Tongue (tissue), 2 donors: ENCODE data around the gene RBKS. TPM values are rescaled to one million over a fixed set of nuclear protein-coding genes. Genes with fewer than 3 reads are reported as not detected.
"Not testable (repeated sequence)": the region's sequence is repeated elsewhere in the genome, so short reads cannot be mapped to it uniquely, and the experiment has no call there.

Experiments used
- DNase-seq: peaks from one replicate; pipeline ENCODE4 v3.0.0-alpha.2; 2015
- total RNA-seq: library from RNA; depleted of rRNA; stranded (reverse); fragments of >200 nt; gene quantifications from one replicate; pipeline ENCODE4 v1.2.3, GENCODE V29; 2014

The RBKS gene
- total RNA-seq, 1 donor from 2014 or later, result 0.62 TPM

- no peak for DNase-seq
These were observed 19.5 kb downstream of the RBKS start for GRCh38 chr2:27870724-27871123.

- DNase-seq, result no peak
These were observed 20.4 kb downstream of the RBKS start for GRCh38 chr2:27869763-27870162.

GRCh38 chr2:27866237-27866636, 23.9 kb downstream of the RBKS start:
- DNase-seq, result no peak

- not testable (repeated sequence) for DNase-seq
These were observed 26.2 kb downstream of the RBKS start for GRCh38 chr2:27863955-27864354.

GRCh38 chr2:27863146-27863545, 27.0 kb downstream of the RBKS start:
- no peak for DNase-seq

GRCh38 chr2:27860111-27860510, 30.1 kb downstream of the RBKS start:
- DNase-seq, result no peak

- DNase-seq, result no peak
These were observed 32.6 kb downstream of the RBKS start for GRCh38 chr2:27857417-27858172.

GRCh38 chr2:27856956-27857355, 33.2 kb downstream of the RBKS start:
- DNase-seq, result no peak

- DNase-seq, result no peak
These were observed 33.8 kb downstream of the RBKS start for GRCh38 chr2:27856386-27856785.

- no peak for DNase-seq
These were observed 34.7 kb downstream of the RBKS start for GRCh38 chr2:27855476-27855875.

GRCh38 chr2:27854229-27854862, 35.8 kb downstream of the RBKS start:
- no peak for DNase-seq

- peak; percentile 16 for DNase-seq
These were observed 37.5 kb downstream of the RBKS start for GRCh38 chr2:27852691-27853090.

- DNase-seq, result no peak
These were observed 40.5 kb downstream of the RBKS start for GRCh38 chr2:27849558-27850205.

GRCh38 chr2:27847333-27847732, 42.9 kb downstream of the RBKS start:
- no peak for DNase-seq

GRCh38 chr2:27844821-27845255, 45.3 kb downstream of the RBKS start:
- DNase-seq, result peak; percentile 22

GRCh38 chr2:27843992-27844391, 46.2 kb downstream of the RBKS start:
- DNase-seq, result no peak

GRCh38 chr2:27842894-27843293, 47.3 kb downstream of the RBKS start:
- DNase-seq, result no peak

GRCh38 chr2:27839022-27839618, 51.1 kb downstream of the RBKS start:
- no peak for DNase-seq

- no peak for DNase-seq
These were observed 51.7 kb downstream of the RBKS start for GRCh38 chr2:27838502-27838901.

- DNase-seq, result no peak
These were observed 56.3 kb downstream of the RBKS start for GRCh38 chr2:27833931-27834330.

GRCh38 chr2:27832396-27832795, 57.8 kb downstream of the RBKS start:
- DNase-seq, result no peak

- no peak for DNase-seq
These were observed 58.7 kb downstream of the RBKS start for GRCh38 chr2:27831279-27832050.
